Ovary (tissue), 9 donors: Measurements from ENCODE around the gene LYPD1. TPM values are rescaled to one million over a fixed set of nuclear protein-coding genes. Genes with fewer than 3 reads are reported as not detected.

Experiments
- DNase-seq, 5 donors: peaks; one replicate each; pipeline ENCODE4 v3.0.0-alpha.2; 2019 to 2020
- H3K27ac ChIP-seq, 2 donors: fragments of 200-600 bp; one replicate each; pipeline versions ENCODE4 v1.5.1 to v1.8.0; 2019 to 2022
- H3K27me3 ChIP-seq: fragments of 200-600 bp; one replicate; pipeline ENCODE4 v1.8.0; 2022
- H3K36me3 ChIP-seq: fragments of 200-600 bp; sonication (generic); one replicate; pipeline ENCODE4 v1.5.1; 2019
- H3K4me1 ChIP-seq: one replicate; pipeline ENCODE4 v1.8.1; 2013; ENCODE audit warnings: mild to moderate bottlenecking, moderate library complexity; ENCODE audit not compliant: insufficient read depth
- H3K4me3 ChIP-seq: fragments of 200-600 bp; sonication (generic); one replicate; pipeline ENCODE4 v1.5.1; 2017
- H3K9me3 ChIP-seq, 2 donors: fragments of 200-600 bp in 1 of 2; sonication (generic) in 1 of 2; one replicate each; pipeline versions ENCODE4 v1.5.1 to v1.8.1; 2013 to 2019; ENCODE audit warnings: mild to moderate bottlenecking in 1 of 2, moderate library complexity in 1 of 2
- CTCF ChIP-seq, 3 donors: fragments of 450-650 bp in 2 of 3; fragments of 200-600 bp in 1 of 3; IDR thresholded peaks; one replicate each; pipeline versions ENCODE4 v1.5.1 to v1.8.0; 2016 to 2022; ENCODE audit warnings: antibody characterized with exemption in 3 of 3, mild to moderate bottlenecking in 1 of 3
- EP300 ChIP-seq: sonication (generic); formaldehyde crosslinking; IDR thresholded peaks from one replicate; pipeline ENCODE4 v1.6.1; 2017; ENCODE audit warnings: antibody characterized with exemption
- POLR2A ChIP-seq: fragments of 450-650 bp; IDR thresholded peaks from one replicate; pipeline ENCODE4 v1.6.1; 2017; ENCODE audit warnings: antibody characterized with exemption, mild to moderate bottlenecking, moderate library complexity
- WGBS, 3 donors: extraction: QIAGEN DNeasy Blood & Tissue Kit in 1 of 3; methylation state at CpG; one replicate each; pipeline versions ENCODE4 v1.1.5 to v1.1.7; 2013 to 2017; 5-methylcytosine and 5-hydroxymethylcytosine counted together
- intact Hi-C, 4 donors: fragments of 100-400 bp; cut with DNase I; formaldehyde crosslinking; loops; one replicate each; pipeline versions ENCODE4 v1.11.0 to v1.15.1; 2022 to 2023
- polyA plus RNA-seq, 2 donors: library from polyadenylated mRNA; stranded (reverse); fragments of 200-250 nt in 1 of 2; fragments of 350-450 nt in 1 of 2; fragmentation: Illumina TruSeq in 1 of 2; extraction: RNeasy Lipid Tissue Mini Kit (QIAGEN cat#74804) in 1 of 2; gene quantifications; one replicate each; pipeline ENCODE4 v1.2.3, GENCODE V29; 2013 to 2014
- total RNA-seq, 7 donors: library from RNA; depleted of rRNA in 2 of 7; stranded (reverse); fragments of >200 nt in 2 of 7; fragmentation: NEBNext Ultra II Directional in 3 of 7; extraction: Animal tissue kit (Norgen Biotek cat#: 25700) in 3 of 7; gene quantifications; one replicate each; pipeline versions ENCODE4 v1.1.0 to v1.2.4, GENCODE V29; 2016 to 2023
- donor health status: DM: no; HTN: no; CAD: no; lungs with moderate emphysema.
- donor health status: DM: no; HTN: no; CAD: no.
- donor health status: Bipolar disorder and iron deficiency.
- donor health status: DM: yes; HTN: yes; CAD: no.
- donor health status: DM: no; HTN: no; CAD: no.
- donor health status: DM: yes; HTN: yes; CAD: no.

LYPD1 gene
- total and polyA plus RNA-seq, 9 donors = 0.83 to 77.3 (median 6.9) TPM; not detected in 2

- intact Hi-C loops = no loop called here
- Histone ChIP-seq H3K4me3 (no peak overlapping the region), H3K9me3 (no peaks in the 10 kb centered on the region), H3K27ac (no peak overlapping the region), H3K27me3 (no peaks in the 10 kb centered on the region), H3K4me1 (no peaks in the 10 kb centered on the region), H3K36me3 (no peaks in the 10 kb centered on the region)
- 74 to 82% (median 78%) methylated on average over 2 of the region's 2 CpGs for WGBS, 3 donors
- no peak for TF ChIP-seq POLR2A
- no peak for DNase-seq
These were observed 74.3 kb downstream of the LYPD1 start for GRCh38 chr2:132595693-132596092.

GRCh38 chr2:132595186-132595585 lies 74.8 kb downstream of the LYPD1 start:
- no peaks in the 10 kb centered on the region for H3K27me3 ChIP-seq
- H3K4me1 ChIP-seq = no peaks in the 10 kb centered on the region
- intact Hi-C loops = no loop called here
- DNase-seq = no peak
- H3K36me3 ChIP-seq = no peaks in the 10 kb centered on the region
- TF ChIP-seq POLR2A (no peak), EP300 (no peak), CTCF (IDR thresholded peaks at IDR 0.05) (no peak)
- no peaks in the 10 kb centered on the region for H3K9me3 ChIP-seq
- H3K27ac ChIP-seq = no peak overlapping the region
- H3K4me3 ChIP-seq = no peak overlapping the region
- 77 to 89% (median 83%) methylated on average over 6 of the region's 6 CpGs for WGBS, 3 donors
